ENCODE measurements around the gene FES.
A peak's percentile ranks its signal among the peaks of the same experiment; 100 is the strongest.
"Not testable (repeated sequence)": the region's sequence is repeated elsewhere in the genome, so short reads cannot be mapped to it uniquely, and the experiment has no call there.

Gene FES

DNA sequence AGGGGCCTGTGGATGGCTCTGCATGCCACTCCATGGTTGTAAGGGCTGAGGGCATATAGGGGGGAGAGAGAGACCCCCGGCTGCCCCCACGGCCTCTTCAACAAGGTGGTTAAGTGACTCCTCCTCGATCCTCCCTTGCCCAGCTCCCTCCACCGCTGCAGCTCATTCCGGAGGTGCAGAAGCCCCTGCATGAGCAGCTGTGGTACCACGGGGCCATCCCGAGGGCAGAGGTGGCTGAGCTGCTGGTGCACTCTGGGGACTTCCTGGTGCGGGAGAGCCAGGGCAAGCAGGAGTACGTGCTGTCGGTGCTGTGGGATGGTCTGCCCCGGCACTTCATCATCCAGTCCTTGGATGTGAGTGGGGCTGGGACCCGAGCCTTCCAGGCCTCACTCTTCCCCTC lies 6.5 kb downstream of the FES start:
- no peak for DNase-seq

- no peak for DNase-seq
These were observed 7.1 kb downstream of the FES start for GRCh38 chr15:90891346-90891949.

GRCh38 chr15:90892023-90892422 lies 7.7 kb downstream of the FES start:
- DNase-seq, result no peak

- no peak for DNase-seq
These were observed 8.3 kb downstream of the FES start for GRCh38 chr15:90892498-90893174.

DNA sequence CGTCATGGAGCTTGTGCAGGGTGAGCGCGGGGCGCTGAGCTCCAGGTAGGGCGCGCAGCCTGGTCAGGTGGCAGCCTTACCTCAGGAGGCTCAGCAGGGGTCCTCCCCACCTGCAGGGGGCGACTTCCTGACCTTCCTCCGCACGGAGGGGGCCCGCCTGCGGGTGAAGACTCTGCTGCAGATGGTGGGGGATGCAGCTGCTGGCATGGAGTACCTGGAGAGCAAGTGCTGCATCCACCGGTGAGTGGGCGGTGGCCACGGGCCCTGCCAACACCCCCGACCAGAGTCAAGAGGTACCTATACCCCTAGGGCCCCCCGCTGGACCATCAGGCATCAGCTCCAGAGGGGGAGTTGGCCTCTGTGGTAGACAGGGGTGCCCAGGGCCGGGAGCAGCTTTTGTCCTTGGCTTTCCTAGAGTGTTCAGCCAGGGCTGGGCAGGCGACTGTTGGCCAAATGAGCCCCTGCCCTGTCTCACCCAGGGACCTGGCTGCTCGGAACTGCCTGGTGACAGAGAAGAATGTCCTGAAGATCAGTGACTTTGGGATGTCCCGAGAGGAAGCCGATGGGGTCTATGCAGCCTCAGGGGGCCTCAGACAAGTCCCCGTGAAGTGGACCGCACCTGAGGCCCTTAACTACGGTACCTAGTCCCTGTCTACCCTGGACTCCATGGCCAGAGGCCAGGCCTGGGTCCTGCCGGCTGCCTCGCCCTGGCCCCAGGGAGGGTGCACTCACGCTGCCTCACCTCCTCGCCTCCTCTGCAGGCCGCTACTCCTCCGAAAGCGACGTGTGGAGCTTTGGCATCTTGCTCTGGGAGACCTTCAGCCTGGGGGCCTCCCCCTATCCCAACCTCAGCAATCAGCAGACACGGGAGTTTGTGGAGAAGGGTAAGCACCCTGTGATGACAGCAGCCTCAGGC lies 9.1 kb downstream of the FES start:
- DNase-seq, result no peak

GRCh38 chr15:90895571-90896117 lies 11.3 kb downstream of the FES start:
- DNase-seq, result peak in 54 of 58 donors; percentile 20 to 89 (median 67)

GRCh38 chr15:90897131-90897655 lies 12.9 kb downstream of the FES start:
- not testable (repeated sequence) for DNase-seq

- peak in 12 of 58 donors; percentile 9 to 49 (median 27) for DNase-seq
These were observed 17.1 kb downstream of the FES start for GRCh38 chr15:90901175-90902039.

- DNase-seq, result peak in 57 of 58 donors; percentile 22 to 86 (median 66)
These were observed 17.9 kb downstream of the FES start for GRCh38 chr15:90902040-90902839.

GRCh38 chr15:90902840-90903732 lies 18.8 kb downstream of the FES start, which contains the start of gene MAN2A2:
MAN2A2 (plus strand) TSS chr15:90903302; CDS start chr15:90904208, 906 bp downstream.
- peak in 50 of 58 donors; percentile 16 to 85 (median 60) for DNase-seq

GRCh38 chr15:90903733-90904536 lies 19.6 kb downstream of the FES start:
- peak in 3 of 58 donors; percentile 40 to 61 (median 52) for DNase-seq

DNA sequence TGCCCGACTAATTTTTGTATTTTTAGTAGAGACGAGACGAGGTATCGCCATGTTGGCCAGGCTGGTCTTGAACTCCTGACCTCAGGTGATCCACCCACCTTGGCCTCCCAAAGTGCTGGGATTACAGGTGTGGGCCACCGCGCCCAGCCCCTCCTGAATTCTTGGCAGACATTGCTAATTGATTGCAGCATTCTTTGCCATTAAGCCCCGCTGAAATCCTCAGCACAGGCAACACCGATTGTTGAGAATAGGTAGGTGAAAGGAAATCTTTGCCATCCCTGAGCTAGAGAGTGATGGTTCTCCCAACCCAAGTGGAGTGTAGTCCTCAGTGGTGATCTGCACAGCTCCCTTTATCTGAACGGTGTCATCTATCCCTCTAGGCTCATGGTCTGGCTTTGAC lies 20.4 kb downstream of the FES start:
- DNase-seq, result no peak

DNA sequence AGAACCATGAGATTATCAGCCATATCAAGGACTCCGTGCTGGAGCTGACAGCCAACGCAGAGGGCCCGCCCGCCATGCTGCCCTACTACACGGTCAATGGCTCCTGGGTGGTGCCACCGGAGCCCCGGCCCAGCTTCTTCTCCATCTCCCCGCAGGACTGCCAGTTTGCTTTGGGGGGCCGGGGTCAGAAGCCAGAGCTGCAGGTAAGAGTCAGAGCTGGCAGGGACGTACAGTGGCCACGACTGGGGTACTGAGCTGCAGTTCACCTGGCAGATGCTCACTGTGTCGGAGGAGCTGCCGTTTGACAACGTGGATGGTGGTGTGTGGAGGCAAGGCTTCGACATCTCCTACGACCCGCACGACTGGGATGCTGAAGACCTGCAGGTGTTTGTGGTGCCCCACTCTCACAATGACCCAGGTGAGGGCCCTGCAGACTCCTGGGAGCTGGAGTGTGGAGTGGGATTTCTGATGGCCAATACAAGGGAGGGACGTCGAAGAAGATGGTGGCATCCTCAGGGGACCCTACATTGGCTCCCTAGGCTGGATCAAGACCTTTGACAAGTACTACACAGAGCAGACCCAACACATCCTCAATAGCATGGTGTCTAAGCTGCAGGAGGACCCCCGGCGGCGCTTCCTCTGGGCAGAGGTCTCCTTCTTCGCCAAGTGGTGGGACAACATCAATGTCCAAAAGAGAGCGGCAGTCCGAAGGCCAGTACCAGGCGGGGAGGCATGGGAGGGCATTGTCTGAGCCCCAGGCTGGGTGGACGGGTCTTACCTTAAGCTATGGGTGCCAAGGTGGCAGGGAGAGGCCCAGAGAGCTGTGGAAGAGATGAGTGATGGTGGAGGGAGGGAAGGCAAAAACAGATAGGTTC lies 21.2 kb downstream of the FES start:
- no peak for DNase-seq

DNA sequence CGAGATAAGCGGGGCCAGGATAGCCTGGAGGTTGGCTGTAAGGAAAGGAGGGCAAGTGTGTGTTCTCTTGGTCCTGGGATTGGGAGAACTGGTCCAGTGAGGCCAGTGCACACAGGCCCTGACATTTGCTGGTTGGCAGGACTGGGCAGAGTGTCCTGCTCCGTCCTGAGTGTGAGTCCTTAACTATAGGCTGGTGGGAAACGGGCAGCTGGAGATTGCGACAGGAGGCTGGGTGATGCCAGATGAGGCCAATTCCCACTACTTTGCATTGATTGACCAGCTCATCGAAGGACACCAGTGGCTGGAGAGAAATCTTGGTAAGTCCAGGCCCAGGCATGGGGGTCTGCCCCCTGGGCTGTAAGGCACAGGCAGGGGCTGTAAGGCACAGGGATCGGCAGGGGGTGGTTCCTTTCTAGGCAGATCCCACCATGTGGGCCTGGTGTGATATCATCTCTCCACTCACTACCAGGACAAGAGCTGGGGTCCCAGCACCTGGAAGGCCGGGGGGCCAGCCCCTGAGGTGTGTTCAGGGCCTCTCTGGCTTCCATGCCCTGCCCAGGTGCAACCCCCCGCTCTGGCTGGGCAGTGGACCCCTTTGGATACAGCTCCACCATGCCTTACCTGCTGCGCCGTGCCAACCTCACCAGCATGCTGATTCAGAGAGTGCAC lies 22.0 kb downstream of the FES start:
- DNase-seq, result no peak

- peak in 3 of 58 donors; percentile 14 to 24 (median 17) for DNase-seq
These were observed 22.9 kb downstream of the FES start for GRCh38 chr15:90907051-90907660.

Measured in anterior cingulate cortex (tissue), 58 donors.